GM21786 (cell line): ENCODE results near the gene SH3BP1.
"Not testable (repeated sequence)": the region's sequence is repeated elsewhere in the genome, so short reads cannot be mapped to it uniquely, and the experiment has no call there.

Source experiments
- ATAC-seq: cut with Tn5 transposase; IDR thresholded peaks from one replicate; pipeline ENCODE4 v1.9.1; 2021; ENCODE audit not compliant: unreplicated experiment

The SH3BP1 gene

DNA sequence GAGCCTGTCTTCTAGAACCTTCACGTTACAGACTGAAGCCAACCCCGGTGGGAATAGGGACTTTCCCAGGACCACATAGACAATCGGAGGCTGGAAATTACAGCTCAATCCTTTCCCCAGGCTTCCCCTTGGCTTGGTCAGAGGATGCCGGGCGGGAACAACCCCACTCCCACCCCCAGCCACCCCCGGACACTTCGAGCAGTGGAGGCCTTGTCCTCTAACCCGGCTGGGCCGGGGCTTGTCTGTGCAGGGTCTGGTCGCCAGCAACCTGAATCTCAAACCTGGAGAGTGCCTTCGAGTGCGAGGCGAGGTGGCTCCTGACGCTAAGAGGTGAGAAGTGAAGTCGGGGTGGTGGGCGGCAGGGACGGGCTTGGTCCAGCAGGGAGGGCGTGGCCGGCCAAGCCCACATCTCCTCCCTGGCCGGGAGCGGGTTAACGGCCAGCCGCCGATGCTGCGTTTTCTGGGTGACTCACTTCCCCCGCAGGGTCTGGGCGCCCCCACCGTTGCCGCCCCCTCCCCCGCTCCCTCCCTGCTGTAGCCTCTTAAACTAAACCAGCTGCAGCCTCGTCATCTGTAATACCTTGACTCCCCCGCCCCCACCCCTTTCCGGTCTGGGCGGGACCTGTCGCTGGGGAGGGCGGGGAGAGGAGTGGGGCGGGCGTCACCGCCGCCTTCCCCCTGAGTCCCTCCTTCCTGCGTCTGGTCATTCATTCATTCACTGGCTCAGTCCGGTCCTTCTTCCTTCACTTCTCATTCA is 37.4 kb downstream of the SH3BP1 start:
- peak; percentile 32 for ATAC-seq

DNA sequence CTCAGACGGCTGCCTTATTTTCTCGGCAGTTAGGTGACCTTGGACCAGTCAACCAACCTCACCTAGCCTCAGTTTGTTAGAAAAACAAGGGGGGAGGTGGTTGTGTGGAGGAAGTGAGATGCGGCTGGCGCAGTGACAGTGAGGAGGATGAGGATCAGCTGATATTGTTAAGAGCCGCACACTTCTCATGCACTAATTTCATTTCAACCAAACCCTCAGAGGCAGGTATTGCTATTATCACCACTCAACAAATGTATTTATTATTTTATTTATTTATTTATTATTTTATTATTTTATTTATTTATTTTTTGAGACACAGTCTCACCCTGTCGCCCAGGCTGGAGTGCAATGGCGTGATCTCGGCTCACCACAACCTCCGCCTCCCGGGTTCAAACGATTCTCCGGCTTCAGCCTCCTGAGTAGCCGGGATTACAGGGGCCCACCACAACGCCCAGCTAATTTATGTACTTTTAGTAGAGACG is 38.1 kb downstream of the SH3BP1 start:
- ATAC-seq, result no peak

DNA sequence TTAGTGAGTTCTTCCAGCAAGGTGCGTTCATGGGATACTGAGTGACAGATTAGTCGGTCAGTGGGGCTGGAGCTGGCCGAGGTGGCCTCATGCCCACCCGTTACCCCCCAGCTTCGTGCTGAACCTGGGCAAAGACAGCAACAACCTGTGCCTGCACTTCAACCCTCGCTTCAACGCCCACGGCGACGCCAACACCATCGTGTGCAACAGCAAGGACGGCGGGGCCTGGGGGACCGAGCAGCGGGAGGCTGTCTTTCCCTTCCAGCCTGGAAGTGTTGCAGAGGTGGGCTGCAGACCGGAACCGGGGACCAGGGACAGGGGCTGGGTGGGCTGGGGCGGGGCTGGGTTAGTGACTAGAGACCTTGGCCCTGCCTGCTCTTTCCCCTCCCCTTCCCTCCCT is 38.9 kb downstream of the SH3BP1 start:
- ATAC-seq, result no peak

DNA sequence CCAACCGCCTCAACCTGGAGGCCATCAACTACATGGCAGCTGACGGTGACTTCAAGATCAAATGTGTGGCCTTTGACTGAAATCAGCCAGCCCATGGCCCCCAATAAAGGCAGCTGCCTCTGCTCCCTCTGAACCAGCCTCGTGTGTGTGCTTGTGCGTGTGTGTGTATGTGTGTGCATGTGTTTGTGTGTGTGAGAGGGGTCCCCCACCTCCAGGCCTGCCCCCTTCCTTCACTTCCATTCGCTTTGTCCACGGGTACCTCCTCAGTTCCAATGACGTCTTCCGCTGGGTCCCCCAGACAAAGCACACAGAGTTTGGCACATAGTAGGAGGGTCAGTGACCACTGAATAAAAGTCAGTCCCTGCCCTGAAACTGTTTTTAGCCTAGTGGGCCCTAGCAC is 40.2 kb downstream of the SH3BP1 start:
- no peak for ATAC-seq

DNA sequence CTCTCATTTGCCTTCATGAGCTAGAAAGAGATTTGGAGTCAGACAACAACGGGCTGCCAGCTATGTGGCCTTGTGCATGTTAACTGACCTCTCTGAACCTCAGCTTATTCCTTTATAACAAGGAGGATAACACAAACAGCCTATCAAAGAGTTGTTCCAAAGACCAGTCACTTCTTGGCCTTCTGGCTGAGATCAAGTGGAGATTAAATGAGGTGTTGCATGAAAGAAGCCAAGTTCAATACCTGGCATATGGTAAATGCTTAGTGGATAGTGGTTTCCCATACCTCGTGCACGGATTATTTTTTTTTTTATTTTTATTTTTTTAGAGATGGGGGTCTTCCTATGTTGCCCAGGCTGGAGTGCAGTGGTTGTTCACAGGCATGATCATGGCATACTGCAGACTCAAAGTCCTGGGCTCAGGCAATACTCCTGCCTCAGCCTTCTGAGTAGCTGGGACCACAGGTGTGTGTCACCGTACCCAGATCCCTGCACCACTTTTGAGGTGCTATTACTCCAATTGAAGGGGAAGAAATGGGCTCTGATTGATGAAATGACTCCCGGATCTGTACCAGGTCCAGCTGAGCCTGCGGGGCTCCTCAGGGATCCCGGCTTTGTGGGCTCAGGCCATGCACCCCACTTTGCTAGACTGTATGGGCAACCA is 40.9 kb downstream of the SH3BP1 start:
- no peak for ATAC-seq

DNA sequence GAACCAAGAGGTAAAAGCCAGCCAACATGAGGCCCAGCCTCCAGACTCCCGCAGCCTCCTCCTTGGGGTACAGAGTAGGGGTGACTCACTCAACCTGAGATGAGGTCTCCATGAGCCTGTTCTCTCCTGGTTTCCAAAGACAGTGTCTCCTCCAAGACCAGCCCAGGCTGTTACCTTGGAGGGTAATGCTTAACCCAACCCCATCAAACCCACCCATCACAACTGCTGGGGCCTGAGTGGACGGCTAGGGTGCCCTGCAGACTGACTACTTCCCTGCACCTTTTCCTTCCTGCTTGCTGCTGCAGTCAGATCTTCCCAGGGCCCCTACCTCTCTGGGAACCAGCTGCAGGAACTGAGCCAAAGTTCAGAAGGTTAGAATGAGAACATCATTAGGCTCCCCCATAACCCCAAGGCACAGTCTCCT is 41.5 kb downstream of the SH3BP1 start:
- no peak for ATAC-seq

DNA sequence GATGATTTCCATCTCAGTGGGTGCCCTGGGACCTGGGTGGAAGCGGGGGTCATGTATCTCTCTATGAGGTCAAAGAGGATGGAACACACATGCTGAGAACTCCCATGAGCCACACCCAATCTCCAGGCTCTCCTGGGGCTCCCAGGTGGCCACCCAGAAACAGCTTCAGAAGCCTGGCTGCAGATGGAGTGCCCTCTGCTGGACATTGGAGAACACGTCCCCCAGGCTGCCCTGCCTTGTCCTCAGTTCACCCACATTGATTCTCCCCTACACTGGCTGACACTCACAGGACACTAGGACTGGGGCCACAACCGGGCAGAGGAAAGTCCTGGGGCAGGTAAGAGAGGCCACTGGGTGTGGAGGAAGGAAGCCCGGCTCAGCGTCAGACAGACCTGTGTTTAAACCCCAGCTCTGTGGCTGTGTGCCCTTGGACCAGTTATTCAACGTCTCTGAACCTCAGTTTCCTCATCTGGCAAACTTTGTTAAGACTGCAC is 42.1 kb downstream of the SH3BP1 start:
- no peak for ATAC-seq

DNA sequence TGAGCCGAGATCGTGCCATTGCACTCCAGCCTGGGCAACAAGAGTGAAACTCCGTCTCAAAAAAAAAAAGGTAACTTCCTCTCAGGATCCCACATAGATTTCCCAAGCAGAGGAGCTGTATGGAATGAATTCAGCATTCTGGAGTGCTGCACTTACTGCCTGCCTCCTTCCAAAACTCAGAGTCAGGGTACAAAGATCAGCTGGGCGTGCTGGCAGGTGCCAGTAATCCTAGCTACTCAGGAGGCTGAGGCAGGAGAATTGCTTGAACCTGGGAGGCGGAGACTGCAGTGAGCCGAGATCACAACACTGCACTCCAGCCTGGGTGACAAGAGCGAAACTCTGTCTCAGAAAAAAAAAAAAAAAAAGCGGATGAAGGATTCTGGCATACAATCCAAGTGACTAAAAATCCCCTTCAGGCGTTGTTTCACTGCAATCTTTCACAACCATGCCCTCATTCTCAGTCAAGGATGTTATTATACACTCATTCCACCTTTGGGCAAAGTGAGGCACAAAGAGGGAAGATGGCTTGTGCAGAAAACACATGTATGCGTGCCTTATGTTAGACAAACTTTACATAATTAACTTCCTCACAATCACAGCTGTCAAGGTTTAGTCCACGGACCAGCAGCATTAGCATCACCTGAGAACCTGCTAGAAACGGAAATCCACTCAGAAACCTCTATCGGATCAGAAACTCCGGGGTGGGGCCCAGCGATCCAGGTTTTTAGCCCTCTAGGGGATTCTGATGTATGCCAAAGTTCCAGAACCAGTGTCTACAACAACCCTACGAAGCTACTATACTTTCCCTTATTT is 45.5 kb downstream of the SH3BP1 start:
- no peak for ATAC-seq

DNA sequence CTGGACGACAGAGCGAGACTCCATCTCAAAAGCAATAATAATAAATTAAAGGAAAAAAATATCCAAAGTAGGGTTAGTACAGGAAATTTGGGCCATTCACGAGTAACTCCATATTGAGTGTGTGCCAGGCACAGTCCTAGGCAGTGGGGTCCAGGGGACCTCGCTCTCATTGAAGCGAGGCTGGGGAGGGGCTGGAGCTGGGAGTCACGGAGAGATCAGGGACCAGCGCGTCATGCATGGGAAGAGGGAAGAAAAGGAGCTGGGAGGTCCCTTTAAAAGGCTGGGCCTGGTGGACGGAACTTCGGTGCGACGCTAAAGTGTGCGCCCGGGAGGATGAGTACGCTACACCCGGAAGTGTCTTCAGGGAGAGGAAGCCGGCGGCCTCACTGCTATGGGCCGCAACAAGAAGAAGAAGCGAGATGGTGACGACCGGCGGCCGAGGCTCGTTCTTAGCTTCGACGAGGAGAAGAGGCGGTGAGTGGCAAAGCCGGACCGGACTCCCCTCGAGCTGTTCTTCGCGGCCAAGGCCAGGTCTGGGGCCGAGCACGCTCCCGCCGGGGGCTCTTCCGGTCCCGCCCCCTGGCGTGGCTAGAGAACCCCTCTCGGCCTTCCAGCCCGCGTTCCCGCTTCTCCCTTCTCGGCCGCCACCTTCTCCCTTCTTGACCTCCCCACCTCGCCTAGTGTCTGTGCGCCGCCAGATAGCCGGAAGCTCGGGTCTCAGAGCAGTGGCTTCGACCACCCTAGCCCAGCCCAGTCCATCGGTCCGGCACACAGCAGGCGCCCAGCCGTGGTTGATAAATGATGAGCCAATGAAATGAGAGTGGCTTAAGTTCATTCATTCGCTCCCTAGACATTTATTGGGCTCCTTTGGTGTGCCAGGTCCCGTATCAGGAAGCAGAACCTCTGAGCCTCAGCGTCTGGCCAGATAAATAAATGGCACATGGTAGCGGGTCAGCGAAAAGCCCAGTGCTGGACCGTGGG is 46.8 kb downstream of the SH3BP1 start, which contains the start of gene NOL12:
Gene NOL12, plus strand, starts transcription at position 342 of the 981 bp plus-strand sequence. Its CDS starts 50 bp downstream, at position 392.
- peak; percentile 67 for ATAC-seq

DNA sequence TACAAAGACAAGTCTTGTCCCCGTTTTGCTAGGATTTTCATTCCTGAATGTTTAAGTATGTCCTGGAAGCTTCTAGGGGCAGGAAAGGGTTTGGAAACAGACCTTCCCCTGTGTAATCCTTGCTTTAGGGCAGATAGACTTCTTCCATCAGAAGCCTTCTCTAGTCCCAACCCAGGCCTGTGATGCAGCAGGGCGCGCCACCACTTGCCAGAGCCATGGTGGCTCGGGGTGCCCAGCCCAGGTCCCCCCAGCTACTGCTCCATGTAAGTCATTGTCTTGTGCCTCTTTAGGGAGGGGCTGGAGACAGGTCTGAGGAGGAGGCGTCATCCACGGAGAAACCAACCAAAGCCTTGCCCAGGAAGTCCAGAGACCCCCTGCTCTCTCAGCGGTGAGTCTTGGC is 50.9 kb downstream of the SH3BP1 start:
- ATAC-seq, result no peak

DNA sequence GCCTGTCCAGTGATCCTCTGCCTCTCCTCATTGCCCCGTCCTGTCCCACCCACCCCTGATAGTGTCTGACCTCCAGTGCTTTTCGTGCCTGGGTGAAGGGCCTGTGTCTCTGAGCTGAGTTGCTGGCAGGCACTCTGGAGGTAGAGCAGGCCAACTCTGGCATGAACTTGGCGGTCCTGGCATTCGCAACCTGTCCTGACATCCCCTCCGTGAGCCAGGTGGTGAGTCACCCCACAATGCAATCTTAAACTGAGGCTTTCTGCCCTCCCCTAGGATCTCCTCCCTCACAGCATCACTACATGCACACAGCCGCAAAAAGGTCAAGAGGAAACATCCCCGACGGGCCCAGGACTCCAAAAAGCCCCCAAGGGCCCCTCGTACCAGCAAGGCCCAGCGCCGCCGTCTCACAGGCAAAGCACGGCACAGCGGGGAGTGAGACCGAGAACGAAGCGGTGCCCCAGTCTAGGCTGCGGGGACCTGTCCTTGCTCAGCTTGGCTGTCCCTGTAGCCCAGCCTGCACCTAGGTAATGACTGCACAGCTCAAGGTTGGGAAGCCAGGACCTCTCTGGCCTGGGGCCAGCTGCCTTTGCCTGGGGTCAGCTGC is 51.5 kb downstream of the SH3BP1 start:
- ATAC-seq, result no peak

DNA sequence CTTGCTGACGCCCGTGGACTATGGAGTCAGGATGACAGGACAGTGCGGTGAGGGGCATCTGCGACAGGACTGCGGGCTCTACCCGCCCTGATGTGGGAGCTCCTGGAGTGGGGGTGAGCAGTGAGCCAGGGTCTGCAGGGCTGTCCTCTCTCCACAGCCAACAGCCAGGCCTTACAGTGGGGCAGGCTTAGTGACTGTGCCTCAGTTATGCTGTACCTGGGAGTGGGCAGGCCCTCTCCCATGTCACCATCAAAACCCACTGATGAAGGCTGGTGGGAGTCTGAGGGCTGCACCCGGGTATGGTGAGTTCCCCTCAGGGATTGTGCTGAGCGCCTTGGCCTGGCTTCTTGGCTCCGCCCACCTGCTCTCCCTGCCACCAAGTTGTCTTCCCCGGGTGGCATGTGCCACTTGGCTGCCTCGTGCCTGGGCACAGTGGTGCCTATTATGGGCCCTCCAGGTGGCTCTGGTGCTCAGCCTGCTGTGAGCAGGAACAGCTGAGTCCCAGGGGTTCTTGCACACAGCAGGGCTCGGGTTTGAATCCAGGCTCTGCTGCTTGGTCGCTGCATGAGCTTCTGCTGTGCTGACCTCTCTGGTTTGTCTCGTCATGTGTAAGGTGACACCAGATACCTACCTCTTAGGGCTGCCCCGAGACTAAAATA is 53.3 kb downstream of the SH3BP1 start:
- no peak for ATAC-seq

DNA sequence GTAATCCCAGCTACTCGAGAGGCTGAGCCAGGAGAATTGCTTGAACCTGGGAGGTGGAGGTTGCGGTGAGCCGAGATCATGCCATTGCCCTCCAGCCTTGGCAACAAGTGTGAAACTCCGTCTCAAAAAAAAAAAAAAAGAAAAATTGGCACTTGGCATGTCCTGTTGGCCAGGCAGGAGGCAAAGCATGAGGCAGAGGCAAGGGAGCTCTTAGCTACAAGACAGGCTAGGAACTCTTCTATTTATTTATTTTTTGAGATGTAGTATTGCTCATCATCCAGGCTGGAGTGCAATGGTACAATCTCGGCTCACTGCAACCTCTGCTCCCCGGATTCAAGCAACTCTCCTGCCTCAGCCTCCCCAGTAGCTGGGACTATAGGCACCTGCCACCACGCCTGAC is 54.7 kb downstream of the SH3BP1 start:
- not testable (repeated sequence) for ATAC-seq

DNA sequence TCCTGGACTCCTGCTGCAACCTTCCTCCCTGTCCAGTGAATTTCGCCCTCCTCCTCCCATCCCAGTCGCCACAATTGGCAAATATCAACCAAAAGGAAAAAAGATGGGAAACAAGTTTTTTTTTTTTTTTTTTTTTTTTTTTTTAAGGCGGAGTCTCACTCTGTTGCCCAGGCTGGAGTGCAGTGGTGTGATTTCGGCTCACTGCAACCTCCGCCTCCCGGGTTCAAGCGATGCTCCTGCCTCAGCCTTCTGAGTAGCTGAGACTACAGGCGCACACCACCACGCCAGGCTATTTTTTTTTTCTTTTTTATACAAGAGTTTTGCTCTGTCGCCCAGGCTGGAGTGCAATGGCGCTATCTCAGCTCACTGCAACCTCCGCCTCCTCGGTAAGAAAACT is 56.8 kb downstream of the SH3BP1 start:
- ATAC-seq, result not testable (repeated sequence)

DNA sequence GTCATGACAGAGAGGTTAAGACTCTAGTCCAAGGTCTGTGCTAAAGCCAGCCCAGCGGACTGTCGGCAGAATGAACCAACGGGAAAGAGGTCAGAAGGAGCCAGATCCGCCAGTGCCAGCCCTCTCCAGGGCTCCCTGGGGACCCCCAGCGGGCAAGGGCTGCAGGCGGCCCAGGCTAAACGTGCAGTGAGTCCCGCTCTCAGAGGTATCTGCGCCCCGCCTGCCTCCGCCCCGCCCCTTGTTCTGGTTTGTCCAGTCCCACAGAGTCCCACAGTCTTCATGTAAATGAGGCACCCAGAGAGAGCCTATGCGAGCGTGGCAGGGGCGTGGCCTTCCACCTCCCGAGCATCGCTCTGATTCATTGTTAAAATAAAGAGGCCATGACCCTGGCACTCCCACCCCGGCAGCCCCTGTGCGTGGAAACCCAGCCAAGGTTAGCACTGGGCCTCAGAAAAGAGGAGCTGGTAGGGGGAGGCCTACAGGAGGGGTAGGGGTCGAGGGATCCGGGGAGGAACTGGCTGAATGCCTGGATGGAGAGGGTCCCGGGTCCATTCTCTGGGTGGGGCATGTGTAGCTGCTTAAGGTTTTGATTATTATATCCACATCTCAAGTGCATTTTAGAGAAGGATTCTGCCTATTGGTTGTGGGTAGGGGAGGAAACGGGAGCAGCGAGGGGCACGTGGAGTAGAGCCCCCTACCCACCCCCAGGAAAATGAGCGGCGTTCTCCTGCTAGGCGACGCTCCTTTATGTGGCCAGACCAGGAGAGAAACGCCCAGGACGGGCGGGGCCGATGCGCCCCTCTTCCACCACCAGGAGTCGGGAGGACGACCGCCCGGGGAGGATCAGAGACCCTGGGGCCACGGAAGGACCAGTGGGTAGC is 57.4 kb downstream of the SH3BP1 start, which contains the start of gene TRIOBP:
Gene TRIOBP, plus strand, starts transcription at position 392 of the 881 bp plus-strand sequence. CDS start 4,318 bp downstream, outside the sequence.
- peak; percentile 94 for ATAC-seq

DNA sequence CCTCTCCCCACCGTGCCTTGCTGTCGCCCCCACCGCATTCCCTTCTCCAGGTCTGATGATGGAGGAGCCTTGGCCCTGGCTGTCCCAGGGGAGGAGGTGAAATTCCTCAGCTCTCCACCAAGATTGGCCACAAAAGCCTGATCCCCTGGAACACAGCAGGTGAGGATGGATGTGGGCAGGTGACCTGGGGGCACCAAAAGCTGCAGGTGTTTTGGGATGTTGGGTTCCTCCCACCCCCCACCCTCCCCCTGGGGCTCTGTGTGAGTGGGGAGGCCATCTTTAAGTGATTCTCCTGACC is 58.0 kb downstream of the SH3BP1 start:
- no peak for ATAC-seq

DNA sequence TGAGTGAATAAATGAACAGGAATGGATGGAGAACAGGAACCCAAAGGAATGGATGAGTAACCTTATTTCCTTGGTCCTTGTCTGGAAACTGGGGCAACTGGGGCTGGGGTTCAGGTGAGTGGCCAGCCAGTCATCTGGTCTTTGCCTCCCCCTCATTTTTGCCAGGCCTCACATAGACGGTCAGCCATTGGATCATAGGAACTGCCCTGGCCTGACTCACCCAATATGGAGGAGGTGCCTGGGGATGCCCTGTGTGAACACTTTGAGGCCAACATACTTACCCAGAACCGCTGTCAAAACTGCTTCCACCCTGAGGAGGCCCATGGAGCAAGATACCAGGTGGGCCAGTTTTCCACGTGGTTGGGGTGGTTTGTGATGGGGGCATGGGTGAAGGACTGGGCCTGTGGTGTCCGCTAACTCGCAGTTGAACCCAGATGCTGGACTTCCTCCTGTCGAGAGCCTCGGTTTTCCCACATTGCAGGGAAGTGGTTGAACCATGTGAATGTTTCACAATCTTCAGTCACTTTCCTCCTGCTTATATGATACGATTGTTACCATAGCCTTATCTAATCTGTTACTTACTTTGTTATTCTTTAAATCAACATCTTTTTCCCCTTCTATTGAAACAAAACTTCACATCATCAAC is 61.8 kb downstream of the SH3BP1 start:
- ATAC-seq, result no peak

DNA sequence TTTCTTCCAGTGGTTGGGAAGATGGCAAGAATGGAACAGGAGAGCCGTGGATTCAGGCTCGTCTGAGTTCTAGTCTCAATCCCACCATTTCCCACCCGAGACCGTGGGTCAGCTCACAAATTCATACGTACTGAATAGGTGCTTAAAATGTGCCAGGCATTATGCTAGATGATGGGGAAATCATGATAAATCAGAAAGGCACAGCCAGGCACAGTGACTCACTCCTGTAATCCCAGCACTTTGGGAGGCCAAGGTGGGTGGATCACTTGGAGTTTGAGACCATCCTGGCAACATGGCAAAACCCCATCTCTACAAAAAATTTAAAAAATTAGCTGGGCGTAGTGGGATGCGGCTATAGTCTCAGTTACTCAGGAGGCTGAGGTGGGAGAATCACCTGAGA is 64.4 kb downstream of the SH3BP1 start:
- ATAC-seq, result no peak
